Mucosa of rectum (tissue), 2 donors: ENCODE data around the gene AMIGO1.
A peak's percentile ranks its signal among the peaks of the same experiment; 100 is the strongest.

ENCODE experiments used
- H3K27ac ChIP-seq, 2 donors: one replicate each; pipeline ENCODE4 v1.7.0; 2013; ENCODE audit warnings: inconsistent platforms in 2 of 2, low read depth in 2 of 2, low read length in 2 of 2
- H3K27me3 ChIP-seq, 2 donors: one replicate each; pipeline ENCODE4 v1.7.0; 2013; ENCODE audit warnings: low read length in 2 of 2; ENCODE audit not compliant: control insufficient read depth in 2 of 2, insufficient read depth in 2 of 2
- H3K36me3 ChIP-seq, 2 donors: one replicate each; pipeline ENCODE4 v1.7.0; 2013; ENCODE audit warnings: low read length in 2 of 2; ENCODE audit not compliant: control insufficient read depth in 2 of 2, insufficient read depth in 2 of 2
- H3K4me1 ChIP-seq, 2 donors: one replicate each; pipeline ENCODE4 v1.7.0; 2013; ENCODE audit warnings: low read length in 2 of 2, mild to moderate bottlenecking in 1 of 2; ENCODE audit not compliant: control insufficient read depth in 2 of 2, insufficient read depth in 2 of 2
- H3K4me3 ChIP-seq, 2 donors: one replicate each; pipeline ENCODE4 v1.7.0; 2013; ENCODE audit warnings: low read length in 2 of 2
- H3K9ac ChIP-seq, 2 donors: one replicate each; pipeline ENCODE4 v1.7.0; 2013; ENCODE audit warnings: low read length in 2 of 2, low read depth in 1 of 2, mild to moderate bottlenecking in 1 of 2
- H3K9me3 ChIP-seq, 2 donors: one replicate each; pipeline ENCODE4 v1.7.0; 2013; ENCODE audit warnings: low read length in 2 of 2; ENCODE audit not compliant: control insufficient read depth in 2 of 2
- donor health status: healthy.
- donor health status: Normal muscosa, but diverticular disease.

The AMIGO1 gene

DNA sequence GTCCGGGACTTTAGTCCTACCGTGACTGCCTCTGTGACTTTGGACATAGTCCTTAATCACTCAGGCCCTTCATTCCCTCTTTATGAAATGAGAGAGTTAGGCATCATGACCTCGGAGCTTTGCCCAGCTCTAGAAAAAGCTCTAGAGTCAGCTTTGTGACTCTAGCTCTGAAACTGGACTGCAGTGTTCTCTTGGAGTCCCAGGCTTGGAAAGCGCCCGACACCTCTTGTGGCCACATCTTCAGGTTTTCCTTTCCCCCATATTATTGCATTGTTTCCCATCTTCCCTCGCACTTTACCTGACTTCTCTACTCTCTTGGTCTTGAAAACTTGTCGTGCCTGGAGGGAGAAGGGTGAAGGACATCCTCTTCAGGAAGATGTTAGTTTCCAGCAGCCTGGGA is 12.5 kb upstream of the AMIGO1 start:
- Histone ChIP-seq H3K9ac (no peak overlapping the region), H3K27ac (no peak overlapping the region), H3K36me3 (no peaks in the 10 kb centered on the region)

DNA sequence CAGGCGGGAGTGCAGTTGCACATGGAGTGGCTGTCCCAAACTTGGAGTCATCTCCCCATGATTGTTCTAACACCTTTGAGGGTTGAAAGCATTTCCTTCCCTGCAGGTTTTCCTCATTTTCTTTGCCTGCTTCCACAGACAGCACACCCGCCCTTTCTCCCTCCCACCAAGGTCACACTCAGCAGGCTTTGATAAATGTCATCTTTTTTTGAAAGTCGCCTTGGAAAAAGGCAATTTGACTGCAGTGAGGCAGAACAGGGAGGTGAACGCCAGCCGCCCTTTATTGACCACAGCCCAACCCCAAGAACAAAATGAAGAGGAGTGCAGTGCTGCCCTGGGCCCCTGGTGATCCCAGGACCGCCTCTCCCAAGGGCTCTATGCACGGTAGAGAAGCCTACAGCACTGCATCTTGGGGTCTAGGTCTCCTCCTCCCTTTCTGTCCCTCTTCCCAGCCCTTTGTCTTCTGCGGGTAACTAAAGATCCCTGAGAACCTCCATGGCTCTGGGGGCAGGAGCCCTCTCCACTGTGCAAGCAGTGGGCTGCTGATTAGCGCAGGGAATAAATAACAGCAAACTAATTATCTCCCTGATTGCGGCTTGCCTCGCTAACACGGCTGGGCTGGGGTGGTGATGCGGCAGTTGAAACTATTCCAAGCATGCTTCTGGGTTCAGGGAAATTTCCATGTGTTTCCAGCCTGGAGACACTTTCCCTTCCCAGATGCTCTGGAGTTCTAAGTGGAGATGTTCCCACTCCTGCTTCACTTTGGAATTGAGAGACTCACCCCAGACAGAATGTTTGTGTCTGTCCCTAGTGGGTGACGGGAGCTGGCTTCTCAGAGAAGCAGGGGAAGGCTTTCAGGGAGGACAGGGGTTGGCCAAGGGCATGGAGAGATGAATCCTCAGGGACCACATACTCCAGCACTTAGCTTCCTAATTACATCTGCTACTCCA is 11.8 kb upstream of the AMIGO1 start:
- Histone ChIP-seq H3K27ac (no peak overlapping the region), H3K9me3 (no peaks in the 10 kb centered on the region), H3K4me3 (no peak overlapping the region), H3K4me1 (peaks cover 9 to 10% of the 10 kb centered on the region in 2 donors), H3K9ac (no peak overlapping the region), H3K27me3 (no peaks in the 10 kb centered on the region), H3K36me3 (no peaks in the 10 kb centered on the region)

More for the DNA sequence above, 12.5 kb upstream of the AMIGO1 start:
- Histone ChIP-seq H3K9me3 (no peaks in the 10 kb centered on the region), H3K27me3 (no peaks in the 10 kb centered on the region), H3K4me1 (peaks cover 2 to 3% of the 10 kb centered on the region in 2 donors), H3K4me3 (no peak overlapping the region)

DNA sequence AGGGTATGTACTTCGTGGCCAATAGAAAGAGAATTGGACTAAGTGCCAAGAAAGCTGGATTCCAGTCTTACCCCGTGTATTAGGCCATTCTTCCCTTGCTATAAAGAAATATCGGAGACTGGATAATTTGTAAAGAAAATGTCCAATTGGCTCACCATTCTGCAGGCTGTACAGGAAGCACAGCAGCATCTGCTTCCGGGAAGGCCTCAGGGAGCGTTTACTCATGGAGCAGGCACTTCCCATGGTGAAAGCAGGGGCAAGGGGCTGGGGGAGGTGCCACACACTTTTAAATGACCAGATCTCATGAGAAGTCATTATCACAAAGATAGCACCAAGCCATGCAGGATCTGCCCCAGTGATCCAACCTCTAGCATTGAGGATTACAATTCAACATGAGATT is 7.8 kb upstream of the AMIGO1 start:
- no peaks in the 10 kb centered on the region for H3K27me3 ChIP-seq
- no peak overlapping the region for H3K9ac ChIP-seq
- H3K4me3 ChIP-seq, result no peak overlapping the region
- H3K9me3 ChIP-seq, result no peaks in the 10 kb centered on the region
- no peaks in the 10 kb centered on the region for H3K36me3 ChIP-seq
- H3K27ac ChIP-seq, result no peak overlapping the region
- peaks cover 10 to 11% of the 10 kb centered on the region in 2 donors for H3K4me1 ChIP-seq

DNA sequence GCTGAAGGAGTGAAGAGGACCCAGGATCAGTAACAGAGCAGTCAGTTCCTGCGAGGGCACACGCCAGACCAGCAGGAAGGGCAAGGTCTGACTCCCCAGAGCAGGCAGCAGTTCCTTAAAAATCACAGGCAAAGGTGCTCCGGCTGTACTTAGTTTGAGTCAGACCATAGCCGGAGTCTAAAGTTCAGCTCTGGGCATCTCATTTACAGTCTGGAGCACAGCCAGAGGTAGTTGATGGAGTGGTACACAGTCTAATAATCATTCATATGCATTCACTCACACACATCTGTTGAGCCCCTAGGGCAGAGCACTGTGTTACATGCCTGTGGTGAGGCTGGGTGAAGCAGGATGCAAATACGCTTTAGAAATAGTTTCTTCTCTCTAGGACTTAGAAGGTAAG is 7.3 kb upstream of the AMIGO1 start:
- no peak overlapping the region for H3K27ac ChIP-seq

DNA sequence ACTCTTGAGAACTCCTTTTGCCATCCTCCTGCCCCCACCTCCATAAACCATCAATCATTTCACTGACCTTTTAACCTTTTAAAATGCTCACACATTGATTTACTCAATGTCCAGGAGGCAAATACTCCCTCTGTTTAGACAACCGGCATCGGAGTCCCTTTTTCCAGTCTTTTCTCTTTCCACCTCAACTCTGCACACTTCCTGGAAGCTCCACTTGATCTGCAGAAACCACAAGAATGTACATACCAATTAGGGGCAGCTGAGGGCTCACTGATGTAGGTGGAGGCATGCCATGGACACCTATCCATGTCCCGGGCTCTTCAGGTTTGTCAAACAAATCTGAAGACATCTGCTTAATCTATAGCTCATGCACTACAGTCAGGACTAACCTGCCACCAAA is 5.3 kb upstream of the AMIGO1 start:
- no peak overlapping the region for H3K27ac ChIP-seq

More for the DNA sequence above, 7.3 kb upstream of the AMIGO1 start:
- Histone ChIP-seq H3K27me3 (no peaks in the 10 kb centered on the region), H3K4me3 (no peak overlapping the region), H3K9me3 (no peaks in the 10 kb centered on the region), H3K9ac (no peak overlapping the region), H3K36me3 (no peaks in the 10 kb centered on the region), H3K4me1 (peaks cover 10 to 11% of the 10 kb centered on the region in 2 donors)

DNA sequence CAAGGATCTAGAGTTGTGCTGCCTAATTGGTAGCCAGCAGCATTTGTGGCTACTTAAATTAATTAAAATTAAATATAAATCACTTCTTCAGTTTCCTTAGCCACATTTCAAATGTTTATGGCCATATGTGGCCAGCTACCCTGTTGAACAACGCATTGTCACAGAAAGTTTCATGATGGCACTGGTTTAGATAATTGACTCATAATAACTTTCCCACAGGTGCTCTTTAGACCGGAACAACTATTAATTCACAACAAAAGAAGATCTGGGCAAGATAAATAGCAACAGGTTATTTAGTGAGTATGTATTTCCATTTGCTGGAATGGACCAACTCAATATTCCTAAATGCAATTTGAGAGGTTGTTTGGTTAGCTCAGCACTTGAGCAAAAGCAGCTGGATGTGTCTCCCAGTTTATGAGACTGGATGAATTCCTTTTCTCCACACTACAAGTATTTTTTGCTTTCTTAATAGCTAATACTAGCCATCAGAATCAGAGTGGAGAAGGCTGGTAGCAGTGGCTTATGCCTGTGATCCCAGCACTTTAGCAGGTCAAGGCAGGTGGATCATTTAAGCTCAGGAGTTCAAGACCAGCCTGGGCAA is 3.7 kb upstream of the AMIGO1 start:
- Histone ChIP-seq H3K9ac (no peak overlapping the region), H3K4me3 (no peak overlapping the region)

More for the DNA sequence above, 5.3 kb upstream of the AMIGO1 start:
- H3K36me3 ChIP-seq, result no peaks in the 10 kb centered on the region
- H3K4me3 ChIP-seq, result no peak overlapping the region
- H3K4me1 ChIP-seq, result peaks cover 15 to 16% of the 10 kb centered on the region in 2 donors
- no peak overlapping the region for H3K9ac ChIP-seq
- peaks cover 0 to 4% of the 10 kb centered on the region in 2 donors for H3K27me3 ChIP-seq
- no peaks in the 10 kb centered on the region for H3K9me3 ChIP-seq

DNA sequence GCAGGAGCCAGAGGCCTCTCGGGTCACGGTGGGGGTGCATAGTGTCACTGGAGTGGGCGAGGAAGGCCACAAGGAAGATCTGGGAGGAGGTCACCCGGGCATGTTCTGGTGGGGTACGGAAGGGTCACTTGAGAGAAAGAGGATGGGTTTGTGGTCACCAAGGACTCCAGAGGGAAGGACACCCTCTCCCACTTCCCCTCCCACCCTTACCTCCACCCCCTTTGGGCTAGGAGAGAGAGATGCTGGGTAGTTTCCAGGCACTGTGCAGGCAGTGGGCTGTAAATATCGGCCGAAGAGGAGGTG is 703 bp downstream of the AMIGO1 start:
- H3K9ac ChIP-seq, result peak overlapping the region in 1 of 2 donors; percentile 72
- peak overlapping the region; percentile 67 to 73 for H3K4me3 ChIP-seq
- H3K4me1 ChIP-seq, result peaks cover 10 to 16% of the 10 kb centered on the region in 2 donors
- H3K27me3 ChIP-seq, result peaks cover 0 to 4% of the 10 kb centered on the region in 2 donors
- no peaks in the 10 kb centered on the region for H3K9me3 ChIP-seq
- H3K36me3 ChIP-seq, result no peaks in the 10 kb centered on the region
- H3K27ac ChIP-seq, result no peak overlapping the region

More for the DNA sequence above, 3.7 kb upstream of the AMIGO1 start:
- peaks cover 19 to 22% of the 10 kb centered on the region in 2 donors for H3K4me1 ChIP-seq
- no peaks in the 10 kb centered on the region for H3K9me3 ChIP-seq
- no peak overlapping the region for H3K27ac ChIP-seq
- H3K36me3 ChIP-seq, result no peaks in the 10 kb centered on the region
- H3K27me3 ChIP-seq, result peaks cover 0 to 4% of the 10 kb centered on the region in 2 donors

DNA sequence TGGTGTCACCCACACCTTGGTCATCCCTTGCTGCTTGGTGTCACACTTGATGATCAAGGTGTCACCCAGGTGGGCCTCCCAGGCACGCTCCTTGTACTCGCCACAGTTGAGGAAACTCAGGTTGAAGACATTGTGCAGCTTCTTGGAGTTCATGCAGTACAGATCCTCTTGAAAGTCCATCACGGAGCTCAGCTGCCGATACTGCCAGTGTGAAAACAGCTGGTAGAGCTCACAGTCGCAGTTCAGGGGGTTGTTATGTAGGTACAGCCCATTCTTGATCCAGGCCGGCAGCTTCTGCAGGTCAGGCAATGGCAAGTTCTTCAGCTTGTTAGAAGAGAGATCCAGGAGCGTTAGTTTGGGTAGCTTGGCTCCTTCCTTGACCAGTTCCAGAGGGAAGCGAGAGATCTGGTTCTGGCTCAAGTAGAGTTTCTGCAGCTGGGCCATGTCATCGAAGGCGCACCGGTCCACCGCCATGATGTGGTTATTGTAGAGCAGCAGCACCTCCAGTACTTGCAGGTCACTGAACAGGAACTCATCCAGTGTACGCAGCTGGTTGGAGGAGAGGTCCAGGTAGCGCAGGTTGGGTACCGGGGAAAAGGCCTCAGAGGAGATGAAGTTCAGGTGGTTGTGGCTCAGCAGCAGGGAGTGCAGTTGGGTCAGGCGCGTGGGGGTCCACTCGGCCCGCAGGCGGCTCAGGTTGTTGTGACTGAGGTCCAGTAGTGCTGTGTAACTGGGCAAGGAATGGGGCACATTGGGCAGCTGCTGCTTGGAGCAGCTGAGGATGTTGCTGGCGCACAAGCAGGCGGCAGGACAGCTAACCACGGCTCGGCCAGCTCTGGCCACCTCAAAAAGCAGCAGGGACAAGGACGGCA is 1.3 kb downstream of the AMIGO1 start:
- Histone ChIP-seq H3K27me3 (peaks cover 0 to 4% of the 10 kb centered on the region in 2 donors), H3K9ac (no peak overlapping the region), H3K36me3 (no peaks in the 10 kb centered on the region), H3K4me3 (peak overlapping the region in 1 of 2 donors; percentile 73), H3K9me3 (no peaks in the 10 kb centered on the region), H3K4me1 (peaks cover 10 to 18% of the 10 kb centered on the region in 2 donors), H3K27ac (no peak overlapping the region)

DNA sequence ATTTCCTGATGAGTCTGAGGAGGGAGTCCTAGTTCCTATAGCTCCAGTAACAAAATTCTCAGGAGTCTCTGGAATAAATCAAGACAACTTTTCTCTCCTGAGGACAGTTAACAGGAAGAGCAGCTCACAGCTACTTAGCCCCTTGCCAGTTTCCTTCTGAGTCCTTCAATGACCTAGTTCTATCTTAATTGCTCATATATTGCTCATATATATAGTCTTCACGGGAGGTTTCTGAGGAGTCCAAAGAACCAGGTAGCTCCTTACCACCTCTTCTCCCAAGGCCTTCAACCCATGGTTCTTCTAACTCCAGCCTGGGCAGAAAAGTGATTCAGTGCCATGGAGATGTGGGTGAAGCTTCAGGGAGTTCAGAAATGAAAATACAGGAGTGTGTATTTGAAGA is 4.6 kb downstream of the AMIGO1 start:
- no peaks in the 10 kb centered on the region for H3K27me3 ChIP-seq
- H3K9me3 ChIP-seq, result no peaks in the 10 kb centered on the region
- H3K4me3 ChIP-seq, result no peak overlapping the region
- no peak overlapping the region for H3K9ac ChIP-seq
- H3K27ac ChIP-seq, result no peak overlapping the region
- H3K36me3 ChIP-seq, result peaks cover 8 to 13% of the 10 kb centered on the region in 2 donors
- peaks cover 9 to 23% of the 10 kb centered on the region in 2 donors for H3K4me1 ChIP-seq
